Activated B cell treated with CpG ODN at 0.5 μM for 24 hours (primary cell): ENCODE results near the gene LYPD8. TPM values are rescaled to one million over a fixed set of nuclear protein-coding genes. Genes with fewer than 3 reads are reported as not detected.
A peak's percentile ranks its signal among the peaks of the same experiment; 100 is the strongest.
"Not testable (repeated sequence)": the region's sequence is repeated elsewhere in the genome, so short reads cannot be mapped to it uniquely, and the experiment has no call there.

Experiments
- ATAC-seq: fragments of 200-7000 bp; cut with Tn5 transposase; one replicate; pipeline ENCODE4 v1.10.0; 2021; ENCODE audit warnings: low read depth, mild to moderate bottlenecking, moderate library complexity
- CTCF ChIA-PET: fragments of 350-600 bp; sonication (Branson Sonifier 250); formaldehyde crosslinking; loops from one replicate; lab custom pipeline; 2021; ENCODE audit warnings: antibody characterized with exemption; lab: Charles Lee
- POLR2A ChIA-PET: fragments of 350-600 bp; sonication (Branson Sonifier 250); formaldehyde crosslinking; loops from one replicate; lab custom pipeline; 2021; ENCODE audit warnings: antibody characterized with exemption; lab: Charles Lee
- DNase-seq: peaks from one replicate; pipeline ENCODE4 v3.0.0; 2022
- H3K27ac Mint-ChIP-seq: one replicate; pipeline ENCODE4 v1.8.0; 2020; ENCODE audit warnings: mixed read lengths
- H3K27me3 Mint-ChIP-seq: one replicate; pipeline ENCODE4 v1.8.0; 2021; ENCODE audit warnings: mixed read lengths
- H3K36me3 Mint-ChIP-seq: one replicate; pipeline ENCODE4 v1.8.0; 2021; ENCODE audit warnings: low read depth, mixed read lengths
- H3K4me1 Mint-ChIP-seq: one replicate; pipeline ENCODE4 v1.8.0; 2021; ENCODE audit warnings: mixed read lengths
- H3K4me3 Mint-ChIP-seq: one replicate; pipeline ENCODE4 v1.8.0; 2020; ENCODE audit warnings: mild to moderate bottlenecking, mixed read lengths
- H3K9me3 Mint-ChIP-seq: one replicate; pipeline ENCODE4 v1.8.0; 2020; ENCODE audit warnings: mixed read lengths
- CTCF ChIP-seq: fragments of 200-600 bp; IDR thresholded peaks from one replicate; pipeline ENCODE4 v1.8.0; 2022; ENCODE audit warnings: antibody characterized with exemption, mild to moderate bottlenecking
- intact Hi-C: fragments of 100-400 bp; cut with micrococcal nuclease; formaldehyde crosslinking; loops from one replicate; pipeline ENCODE4 v1.15.1; 2024
- total RNA-seq: library from RNA; stranded (reverse); gene quantifications from 2 replicates; pipeline ENCODE4 v1.2.3, GENCODE V29; 2022

Gene LYPD8
- total RNA-seq, 1 donor from 2014 or later, result not detected

GRCh38 chr1:248790456-248790855 is 34.9 kb upstream of the LYPD8 start:
- peak overlapping the region; percentile 47 for H3K27ac Mint-ChIP-seq
- CTCF ChIA-PET, result interaction anchor here (0.6 to 1.0 kb wide), 3 partner anchors 16 to 87 kb away, joined by 3 to 4 read pairs (median 3); no protein-coding TSS in a partner anchor
- DNase-seq (no peak), ATAC-seq (no peak)
- H3K4me1 Mint-ChIP-seq, result peaks cover 63% of the 10 kb centered on the region
- H3K36me3 Mint-ChIP-seq, result peaks cover 8% of the 10 kb centered on the region
- intact Hi-C loops, result loop anchor here (5.0 kb wide), 1 partner anchor 38 kb away; no protein-coding TSS in a partner anchor
- no peak overlapping the region for H3K4me3 Mint-ChIP-seq
- TF ChIP-seq CTCF, result no peak
- POLR2A ChIA-PET, result interaction anchor here (3.0 kb wide), 1 partner anchor 14 kb away, joined by 22 read pairs; no protein-coding TSS in a partner anchor
- no peaks in the 10 kb centered on the region for H3K27me3 Mint-ChIP-seq
- H3K9me3 Mint-ChIP-seq, result peaks cover 6% of the 10 kb centered on the region

- H3K4me3 Mint-ChIP-seq, H3K27me3 Mint-ChIP-seq, DNase-seq, intact Hi-C loops, H3K36me3 Mint-ChIP-seq, POLR2A ChIA-PET, H3K9me3 Mint-ChIP-seq, CTCF ChIA-PET, H3K27ac Mint-ChIP-seq, ATAC-seq: not testable (repeated sequence)
- H3K4me1 Mint-ChIP-seq, result peaks cover 65% of the 10 kb centered on the region
Measured at GRCh38 chr1:248789337-248789736, 33.8 kb upstream of the LYPD8 start.

- Mint-ChIP-seq H3K4me3 (no peak overlapping the region), H3K4me1 (peaks cover 61% of the 10 kb centered on the region), H3K9me3 (no peaks in the 10 kb centered on the region), H3K27me3 (no peaks in the 10 kb centered on the region), H3K36me3 (no peaks in the 10 kb centered on the region), H3K27ac (no peak overlapping the region)
- no peak for DNase-seq
- ChIA-PET POLR2A (no interaction called here), CTCF (no interaction called here)
- intact Hi-C loops, result no loop called here
- TF ChIP-seq CTCF, result no peak
- ATAC-seq, result no peak
Measured at GRCh38 chr1:248788327-248788726, 32.8 kb upstream of the LYPD8 start.

GRCh38 chr1:248787430-248787829 is 31.9 kb upstream of the LYPD8 start:
- H3K9me3 Mint-ChIP-seq, result no peaks in the 10 kb centered on the region
- H3K36me3 Mint-ChIP-seq, result no peaks in the 10 kb centered on the region
- peak overlapping the region; percentile 24 for H3K27ac Mint-ChIP-seq
- no peak for TF ChIP-seq CTCF
- ChIA-PET CTCF (interaction anchor here (3.7 kb wide), 1 partner anchor 18 kb away, joined by 18 read pairs; no protein-coding TSS in a partner anchor), POLR2A (interaction anchor here (0.9 kb wide), 1 partner anchor 18 kb away, joined by 3 read pairs; no protein-coding TSS in a partner anchor)
- DNase-seq (no peak), ATAC-seq (no peak)
- intact Hi-C loops, result no loop called here
- H3K27me3 Mint-ChIP-seq, result no peaks in the 10 kb centered on the region
- H3K4me3 Mint-ChIP-seq, result no peak overlapping the region
- H3K4me1 Mint-ChIP-seq, result peaks cover 59% of the 10 kb centered on the region

GRCh38 chr1:248786156-248786555 is 30.6 kb upstream of the LYPD8 start:
- no peaks in the 10 kb centered on the region for H3K9me3 Mint-ChIP-seq
- no peaks in the 10 kb centered on the region for H3K36me3 Mint-ChIP-seq
- no peak for DNase-seq
- H3K27ac Mint-ChIP-seq, result no peak overlapping the region
- peak; percentile 64 for ATAC-seq
- intact Hi-C loops, result no loop called here
- ChIA-PET POLR2A (interaction anchor here (0.5 to 2.3 kb wide), 2 partner anchors 19 to 125 kb away, joined by 3 to 7 read pairs; no protein-coding TSS in a partner anchor), CTCF (interaction anchor here (3.7 kb wide), 1 partner anchor 20 kb away, joined by 18 read pairs; no protein-coding TSS in a partner anchor)
- no peaks in the 10 kb centered on the region for H3K27me3 Mint-ChIP-seq
- H3K4me1 Mint-ChIP-seq, result peaks cover 46% of the 10 kb centered on the region
- H3K4me3 Mint-ChIP-seq, result no peak overlapping the region
- TF ChIP-seq CTCF, result no peak
